Caco-2 (cell line): Measurements from ENCODE around the gene PPP1R13B. TPM values are rescaled to one million over a fixed set of nuclear protein-coding genes. Genes with fewer than 3 reads are reported as not detected.

Source experiments
- BruUV-seq: library from RNA; stranded (reverse); fragments of 400-500 nt; replicated peaks from 2 replicates; lab custom pipeline; 2021; lab: Mats Ljungman, UMichigan
- CTCF ChIA-PET: fragments of 300-600 bp; sonication (Branson Sonifier 250); formaldehyde crosslinking; loops from one replicate; lab custom pipeline; 2022; ENCODE audit warnings: antibody characterized with exemption; lab: Charles Lee
- POLR2A ChIA-PET: fragments of 300-600 bp; sonication (Branson Sonifier 250); formaldehyde crosslinking; loops from one replicate; lab custom pipeline; 2022; ENCODE audit warnings: antibody characterized with exemption; lab: Charles Lee
- DNase-seq, 2 experiments: peaks; one replicate each; pipeline versions ENCODE4 v3.0.0 to v3.0.0-alpha.2; 2020 to 2022
- H3K27me3 ChIP-seq: replicated peaks from 2 replicates; pipeline ENCODE4 v1.6.0; 2011; ENCODE audit warnings: low read length; ENCODE audit not compliant: control insufficient read depth, insufficient read depth
- H3K36me3 ChIP-seq: 2 replicates; pipeline ENCODE4 v1.5.1; 2011; ENCODE audit warnings: low read length; ENCODE audit not compliant: control insufficient read depth, insufficient read depth
- H3K4me1 ChIP-seq: fragments of 250-450 bp; sonication (Bioruptor Pico); 2 replicates; pipeline ENCODE4 v1.5.1; 2020; ENCODE audit warnings: mild to moderate bottlenecking
- H3K4me3 ChIP-seq: 2 replicates; pipeline ENCODE4 v1.5.1; 2011; ENCODE audit warnings: low read depth, mild to moderate bottlenecking, control low read depth, low read length
- H3K9me3 ChIP-seq: fragments of 250-450 bp; sonication (Bioruptor Pico); 2 replicates; pipeline ENCODE4 v1.5.1; 2020; ENCODE audit warnings: mild to moderate bottlenecking, moderate library complexity
- H3K27ac Mint-ChIP-seq: one replicate; pipeline ENCODE4 v1.8.0; 2022; ENCODE audit warnings: mixed read lengths; ENCODE audit not compliant: unreplicated experiment
- H3K27me3 Mint-ChIP-seq: one replicate; pipeline ENCODE4 v1.8.0; 2022; ENCODE audit warnings: mixed read lengths; ENCODE audit not compliant: insufficient read depth, unreplicated experiment
- H3K36me3 Mint-ChIP-seq: one replicate; pipeline ENCODE4 v1.8.0; 2022; ENCODE audit warnings: mild to moderate bottlenecking, mixed read lengths; ENCODE audit not compliant: insufficient read depth, unreplicated experiment
- H3K4me1 Mint-ChIP-seq: one replicate; pipeline ENCODE4 v1.8.0; 2022; ENCODE audit warnings: low read depth, mixed read lengths; ENCODE audit not compliant: unreplicated experiment
- H3K4me3 Mint-ChIP-seq: one replicate; pipeline ENCODE4 v1.8.0; 2022; ENCODE audit warnings: mild to moderate bottlenecking, moderate library complexity, mixed read lengths; ENCODE audit not compliant: unreplicated experiment
- H3K9me3 Mint-ChIP-seq: one replicate; pipeline ENCODE4 v1.8.0; 2022; ENCODE audit warnings: mixed read lengths; ENCODE audit not compliant: unreplicated experiment
- intact Hi-C: fragments of 100-400 bp; cut with micrococcal nuclease; formaldehyde crosslinking; loops from one replicate; pipeline ENCODE4 v1.10.0; 2022; ENCODE audit not compliant: unreplicated experiment
- total RNA-seq: library from RNA; stranded (reverse); gene quantifications from 2 replicates; pipeline ENCODE4 v1.2.3, GENCODE V29; 2022
- TF ChIP-seq, protein P1 (sequence below), 2 experiments: fragments of 200-600 bp in 1 of 2; IDR thresholded peaks; 1 replicate in 1 of 2; 2 replicates in 1 of 2; pipeline versions ENCODE4 v1.5.1 to v1.8.0; 2011 to 2022; ENCODE audit warnings: antibody characterized with exemption in 1 of 2, control low read depth in 1 of 2, inconsistent platforms in 1 of 2, low read depth in 1 of 2, low read length in 1 of 2, mild to moderate bottlenecking in 1 of 2, moderate library complexity in 1 of 2; ENCODE audit not compliant: insufficient read depth in 1 of 2, severe bottlenecking in 1 of 2, unreplicated experiment in 1 of 2

Gene PPP1R13B
- total RNA-seq, 1 experiment from 2014 or later: 15.8 TPM

GRCh38 chr14:103735815-103736545 is 111.4 kb downstream of the PPP1R13B start:
- H3K27ac Mint-ChIP-seq: no peak overlapping the region
- intact Hi-C loops: no loop called here
- Histone ChIP-seq H3K9me3 (no peaks in the 10 kb centered on the region), H3K4me1 (no peaks in the 10 kb centered on the region), H3K36me3 (peaks cover 5% of the 10 kb centered on the region; the same call in 1 of the 2 replicates), H3K27me3 (no peaks in the 10 kb centered on the region), H3K4me3 (no peak overlapping the region)
- POLR2A ChIA-PET: no interaction called here
- no peaks in the 10 kb centered on the region for H3K4me1 Mint-ChIP-seq
- H3K9me3 Mint-ChIP-seq: no peaks in the 10 kb centered on the region
- H3K36me3 Mint-ChIP-seq: peaks cover 9% of the 10 kb centered on the region
- CTCF ChIA-PET: no interaction called here
- no peak overlapping the region for H3K4me3 Mint-ChIP-seq
- no TSS peak for BruUV-seq
- no peaks in the 10 kb centered on the region for H3K27me3 Mint-ChIP-seq
- peak in 1 of 2 experiments; percentile 32 for DNase-seq
- TF ChIP-seq, protein P1, sequence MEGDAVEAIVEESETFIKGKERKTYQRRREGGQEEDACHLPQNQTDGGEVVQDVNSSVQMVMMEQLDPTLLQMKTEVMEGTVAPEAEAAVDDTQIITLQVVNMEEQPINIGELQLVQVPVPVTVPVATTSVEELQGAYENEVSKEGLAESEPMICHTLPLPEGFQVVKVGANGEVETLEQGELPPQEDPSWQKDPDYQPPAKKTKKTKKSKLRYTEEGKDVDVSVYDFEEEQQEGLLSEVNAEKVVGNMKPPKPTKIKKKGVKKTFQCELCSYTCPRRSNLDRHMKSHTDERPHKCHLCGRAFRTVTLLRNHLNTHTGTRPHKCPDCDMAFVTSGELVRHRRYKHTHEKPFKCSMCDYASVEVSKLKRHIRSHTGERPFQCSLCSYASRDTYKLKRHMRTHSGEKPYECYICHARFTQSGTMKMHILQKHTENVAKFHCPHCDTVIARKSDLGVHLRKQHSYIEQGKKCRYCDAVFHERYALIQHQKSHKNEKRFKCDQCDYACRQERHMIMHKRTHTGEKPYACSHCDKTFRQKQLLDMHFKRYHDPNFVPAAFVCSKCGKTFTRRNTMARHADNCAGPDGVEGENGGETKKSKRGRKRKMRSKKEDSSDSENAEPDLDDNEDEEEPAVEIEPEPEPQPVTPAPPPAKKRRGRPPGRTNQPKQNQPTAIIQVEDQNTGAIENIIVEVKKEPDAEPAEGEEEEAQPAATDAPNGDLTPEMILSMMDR (IDR thresholded peaks at IDR 0.05; ENCODE audit: insufficient read depth in 1 of 2, low read depth in 1 of 2, low read length in 1 of 2, severe bottlenecking in 1 of 2, unreplicated experiment in 1 of 2): no peak

DNA sequence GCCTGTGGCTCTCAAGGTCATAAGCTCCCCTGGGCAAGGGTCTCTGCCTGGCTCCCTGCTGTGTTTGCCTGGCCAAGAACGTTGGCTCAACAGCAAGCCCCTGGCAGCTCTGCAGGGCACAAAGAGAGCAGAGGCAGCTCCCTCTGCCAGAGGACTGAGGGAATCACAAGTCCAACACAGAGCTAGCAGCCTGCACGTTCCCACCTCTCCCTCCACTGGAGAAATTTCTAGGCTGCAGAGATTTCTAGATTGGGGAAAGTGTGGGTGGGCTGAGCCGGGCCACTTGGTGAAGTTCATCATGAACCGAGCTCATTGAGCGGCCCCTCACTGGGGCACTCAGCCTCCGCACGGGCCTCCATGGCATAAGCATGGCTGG is 111.9 kb downstream of the PPP1R13B start:
- TF ChIP-seq, protein P1 (IDR thresholded peaks at IDR 0.05; ENCODE audit: insufficient read depth in 1 of 2, low read depth in 1 of 2, low read length in 1 of 2, severe bottlenecking in 1 of 2, unreplicated experiment in 1 of 2): no peak
- Histone ChIP-seq H3K36me3 (peaks cover 5% of the 10 kb centered on the region; the same call in 1 of the 2 replicates), H3K27me3 (no peaks in the 10 kb centered on the region), H3K4me1 (no peaks in the 10 kb centered on the region), H3K4me3 (no peak overlapping the region), H3K9me3 (no peaks in the 10 kb centered on the region)
- ChIA-PET POLR2A (no interaction called here), CTCF (interaction anchor here (0.6 kb wide), 1 partner anchor 77 kb away, joined by 4 read pairs; no protein-coding TSS in a partner anchor)
- BruUV-seq: no TSS peak
- Mint-ChIP-seq H3K27ac (no peak overlapping the region), H3K4me1 (no peaks in the 10 kb centered on the region), H3K9me3 (no peaks in the 10 kb centered on the region), H3K36me3 (peaks cover 15% of the 10 kb centered on the region), H3K4me3 (no peak overlapping the region), H3K27me3 (no peaks in the 10 kb centered on the region)
- DNase-seq: no peak
- intact Hi-C loops: no loop called here

DNA sequence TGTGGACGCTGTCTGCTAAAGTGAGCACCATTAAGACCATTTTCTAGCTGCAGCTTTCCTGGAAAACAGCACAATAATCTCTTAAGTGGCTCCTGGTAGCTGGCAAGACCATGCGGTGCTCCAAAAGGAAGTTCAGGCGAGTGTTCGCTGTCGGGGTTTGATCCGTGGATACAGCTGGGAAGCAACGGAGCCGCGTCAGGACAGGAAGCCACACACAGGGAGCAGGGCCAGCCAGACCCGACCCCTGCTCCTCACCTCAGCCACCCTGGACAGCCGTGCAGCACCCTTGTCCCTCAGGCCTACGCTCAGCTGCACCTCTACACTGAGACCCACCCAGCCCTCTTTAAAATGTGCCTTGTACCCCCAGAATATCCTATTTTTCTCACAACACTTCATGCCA is 112.4 kb downstream of the PPP1R13B start:
- intact Hi-C loops: no loop called here
- no peaks in the 10 kb centered on the region for H3K27me3 Mint-ChIP-seq
- no peaks in the 10 kb centered on the region for H3K9me3 Mint-ChIP-seq
- no peaks in the 10 kb centered on the region for H3K9me3 ChIP-seq
- H3K36me3 ChIP-seq: peaks cover 5% of the 10 kb centered on the region; the same call in 1 of the 2 replicates
- POLR2A ChIA-PET: no interaction called here
- no peaks in the 10 kb centered on the region for H3K4me1 Mint-ChIP-seq
- no TSS peak for BruUV-seq
- H3K27ac Mint-ChIP-seq: no peak overlapping the region
- CTCF ChIA-PET: interaction anchor here (0.6 kb wide), 1 partner anchor 77 kb away, joined by 4 read pairs; no protein-coding TSS in a partner anchor
- no peaks in the 10 kb centered on the region for H3K4me1 ChIP-seq
- no peak overlapping the region for H3K4me3 Mint-ChIP-seq
- no peak for DNase-seq
- no peaks in the 10 kb centered on the region for H3K27me3 ChIP-seq
- no peak overlapping the region for H3K4me3 ChIP-seq
- H3K36me3 Mint-ChIP-seq: peaks cover 17% of the 10 kb centered on the region
- TF ChIP-seq, protein P1 (IDR thresholded peaks at IDR 0.05; ENCODE audit: insufficient read depth in 1 of 2, low read depth in 1 of 2, low read length in 1 of 2, severe bottlenecking in 1 of 2, unreplicated experiment in 1 of 2): no peak
